HL-60/S4 treated with retinoic acid at 250 ng/mL for 4 days and 3 days (cell line): ENCODE results near the gene NLRP12.
"Not testable (repeated sequence)": the region's sequence is repeated elsewhere in the genome, so short reads cannot be mapped to it uniquely, and the experiment has no call there.

Source experiments
- in situ Hi-C: fragments of 300-500 bp; cut with MboI; formaldehyde crosslinking; loops from 2 replicates; pipeline ENCODE4 v1.7.0; 2022; ENCODE audit warnings: low sequenced_read_pairs

NLRP12 gene

GRCh38 chr19:53781332-53781731, 42.8 kb downstream of the NLRP12 start:
- in situ Hi-C loops, result not testable (repeated sequence)

- in situ Hi-C loops, result no loop called here
Observed at GRCh38 chr19:53780506-53780905, 43.6 kb downstream of the NLRP12 start.

- in situ Hi-C loops, result no loop called here
Observed at GRCh38 chr19:53775524-53775923, 48.6 kb downstream of the NLRP12 start.

GRCh38 chr19:53774491-53774890, 49.6 kb downstream of the NLRP12 start:
- in situ Hi-C loops, result not testable (repeated sequence)

- in situ Hi-C loops, result no loop called here
Observed at GRCh38 chr19:53773999-53774398, 50.1 kb downstream of the NLRP12 start.

- in situ Hi-C loops, result no loop called here
Observed at GRCh38 chr19:53772943-53773342, 51.2 kb downstream of the NLRP12 start.

- in situ Hi-C loops, result no loop called here
Observed at GRCh38 chr19:53771144-53771543, 53.0 kb downstream of the NLRP12 start.

- in situ Hi-C loops, result not testable (repeated sequence)
Observed at GRCh38 chr19:53769696-53770309, 54.3 kb downstream of the NLRP12 start.

- in situ Hi-C loops, result no loop called here
Observed at GRCh38 chr19:53768401-53768800, 55.7 kb downstream of the NLRP12 start.

GRCh38 chr19:53758991-53759390, 65.1 kb downstream of the NLRP12 start:
- in situ Hi-C loops, result not testable (repeated sequence)
